ENCODE results near the gene MAD1L1.

The MAD1L1 gene

DNA sequence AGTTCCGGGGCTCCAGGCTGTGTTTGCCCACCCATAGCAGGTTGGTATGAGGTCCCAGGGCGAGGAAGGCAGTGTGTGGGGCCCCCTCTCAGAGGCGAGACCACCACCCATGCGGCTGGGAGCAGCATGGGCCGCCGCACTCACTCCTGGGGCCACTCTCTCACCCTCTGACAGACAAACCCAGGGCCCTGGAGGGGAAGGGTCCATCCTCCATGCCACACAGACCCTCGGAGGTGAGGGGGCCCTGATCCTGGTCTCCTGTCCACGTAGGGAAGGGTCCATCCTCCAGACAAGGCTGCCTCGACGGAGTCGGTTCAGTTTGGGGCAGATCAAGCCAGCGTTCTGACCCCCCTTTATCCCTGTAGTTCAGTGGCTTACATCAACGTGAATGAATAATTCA, 331.9 kb downstream of the MAD1L1 start:
- FAIRE-seq, result no peak

GRCh38 chr7:1899951-1900762, 332.6 kb downstream of the MAD1L1 start:
- FAIRE-seq, result no peak

GRCh38 chr7:1899196-1899595, 333.5 kb downstream of the MAD1L1 start:
- no peak for FAIRE-seq

GRCh38 chr7:1898628-1899185, 334.0 kb downstream of the MAD1L1 start:
- FAIRE-seq, result no peak

DNA sequence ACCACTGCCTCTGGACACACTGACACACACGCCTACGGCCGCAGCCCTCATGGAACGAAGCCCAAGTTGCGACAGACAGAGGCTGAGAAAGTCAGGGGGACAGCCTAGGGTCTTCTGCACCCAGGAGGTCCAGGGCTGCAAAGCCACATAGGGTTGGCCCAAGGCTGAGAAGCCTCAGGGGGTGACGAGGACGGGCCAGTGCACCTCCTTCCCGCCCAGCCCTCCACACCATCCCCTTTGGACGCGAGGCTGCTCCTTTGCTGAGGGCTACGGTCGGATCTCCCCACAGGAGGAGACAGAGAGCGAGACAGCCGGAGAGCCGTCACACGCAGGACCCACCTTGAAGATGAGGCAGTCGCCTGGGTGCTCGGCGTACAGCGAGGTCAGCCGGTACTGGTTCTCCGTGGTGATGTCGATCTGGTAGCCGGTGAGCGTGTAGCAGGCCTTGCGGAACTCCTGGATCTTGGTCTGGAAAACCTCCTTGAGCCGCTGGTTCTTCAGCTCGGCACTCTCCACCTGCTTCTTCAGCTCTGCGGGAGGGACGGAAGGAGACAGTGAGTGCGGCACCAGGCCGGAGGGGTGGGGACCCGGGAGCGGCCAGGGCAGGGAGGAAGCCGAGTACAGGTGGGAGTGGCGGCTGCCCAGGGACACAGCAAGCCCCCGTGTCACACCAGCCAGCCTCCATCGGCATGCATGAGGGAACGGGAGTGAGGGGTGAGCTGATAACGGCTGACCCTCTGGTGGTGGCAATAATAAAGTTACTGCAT, 334.7 kb downstream of the MAD1L1 start:
- no peak for FAIRE-seq

DNA sequence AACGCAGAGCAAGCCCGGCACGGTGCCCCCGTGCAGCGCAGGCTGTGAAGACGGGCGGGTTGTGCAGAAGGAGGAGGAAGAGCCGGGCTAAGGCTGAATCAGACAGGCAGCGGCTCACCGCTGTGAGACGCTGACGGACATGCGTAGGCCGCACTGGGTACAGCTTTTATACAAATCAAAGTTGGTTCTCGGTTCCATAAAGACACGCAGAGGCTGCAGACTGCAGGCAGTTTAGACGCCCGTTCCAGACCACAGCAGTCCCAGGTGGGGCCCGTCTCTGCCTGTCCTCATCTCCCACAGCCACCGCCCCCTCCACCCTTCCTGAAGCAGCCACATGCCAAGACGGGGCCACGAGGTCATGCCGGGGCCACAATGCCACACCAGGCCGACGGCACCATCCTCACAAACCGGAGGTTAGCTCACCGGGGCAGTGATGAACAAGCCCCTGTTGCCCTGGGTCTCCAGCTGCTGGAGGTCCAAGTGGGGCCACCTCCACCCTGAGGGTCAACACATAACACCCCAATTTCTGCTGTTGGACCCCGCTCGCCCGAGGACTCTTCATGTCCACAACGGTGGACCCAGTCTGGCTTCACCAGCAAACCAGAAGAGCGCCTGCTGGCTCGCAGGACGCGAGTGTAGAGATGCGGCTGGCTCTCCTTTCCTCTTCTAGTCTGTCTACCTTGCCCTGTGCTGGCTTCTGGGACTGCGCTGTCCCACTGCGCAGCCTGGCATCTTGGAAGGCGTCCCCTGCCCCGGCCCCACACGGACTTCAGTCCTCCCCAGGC, 335.5 kb downstream of the MAD1L1 start:
- no peak for FAIRE-seq

- no peak for FAIRE-seq
Observed at GRCh38 chr7:1895664-1896515, 336.9 kb downstream of the MAD1L1 start.

- no peak for FAIRE-seq
Observed at GRCh38 chr7:1894906-1895663, 337.7 kb downstream of the MAD1L1 start.

GRCh38 chr7:1894313-1894900, 338.3 kb downstream of the MAD1L1 start:
- no peak for FAIRE-seq

DNA sequence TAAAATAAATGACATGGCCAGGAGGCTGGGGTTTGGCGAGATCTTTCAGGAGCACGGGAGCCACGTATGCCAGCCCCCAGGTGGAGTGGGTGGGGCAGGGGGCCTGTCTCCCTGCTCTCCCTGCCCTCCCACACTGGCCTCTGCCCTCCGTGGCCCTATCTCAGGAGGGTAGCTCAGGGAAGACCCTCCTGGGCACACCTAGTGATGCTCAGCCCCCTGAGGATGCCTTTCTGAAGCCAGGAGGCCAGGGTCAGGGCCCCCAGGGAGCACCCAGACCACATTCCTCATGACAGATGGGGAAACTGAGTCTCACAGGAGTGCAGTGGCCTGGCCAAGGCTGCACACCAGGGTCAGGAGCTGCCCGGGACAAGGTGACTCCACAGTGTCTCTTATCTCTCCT, 339.3 kb downstream of the MAD1L1 start:
- no peak for FAIRE-seq

DNA sequence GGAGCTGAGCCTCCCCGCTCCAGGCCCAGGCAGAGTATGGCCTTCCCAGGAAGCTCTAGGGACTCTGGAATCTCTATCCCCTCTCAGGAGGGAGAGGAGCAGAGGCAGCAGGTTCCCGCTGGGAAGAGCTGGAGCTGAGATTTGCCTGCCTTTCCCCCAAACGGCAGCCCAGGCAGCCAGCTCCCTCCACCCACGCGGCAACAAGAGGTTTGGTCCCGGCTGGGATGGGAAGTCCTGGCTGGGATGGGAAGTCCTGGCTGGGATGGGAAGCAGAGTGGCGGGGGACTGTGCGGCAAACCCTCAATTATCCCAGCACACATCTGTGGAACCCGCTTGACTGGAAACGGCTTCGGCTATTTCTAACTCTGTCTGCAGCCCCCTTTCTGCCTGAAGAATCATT, 339.7 kb downstream of the MAD1L1 start:
- FAIRE-seq, result no peak

DNA sequence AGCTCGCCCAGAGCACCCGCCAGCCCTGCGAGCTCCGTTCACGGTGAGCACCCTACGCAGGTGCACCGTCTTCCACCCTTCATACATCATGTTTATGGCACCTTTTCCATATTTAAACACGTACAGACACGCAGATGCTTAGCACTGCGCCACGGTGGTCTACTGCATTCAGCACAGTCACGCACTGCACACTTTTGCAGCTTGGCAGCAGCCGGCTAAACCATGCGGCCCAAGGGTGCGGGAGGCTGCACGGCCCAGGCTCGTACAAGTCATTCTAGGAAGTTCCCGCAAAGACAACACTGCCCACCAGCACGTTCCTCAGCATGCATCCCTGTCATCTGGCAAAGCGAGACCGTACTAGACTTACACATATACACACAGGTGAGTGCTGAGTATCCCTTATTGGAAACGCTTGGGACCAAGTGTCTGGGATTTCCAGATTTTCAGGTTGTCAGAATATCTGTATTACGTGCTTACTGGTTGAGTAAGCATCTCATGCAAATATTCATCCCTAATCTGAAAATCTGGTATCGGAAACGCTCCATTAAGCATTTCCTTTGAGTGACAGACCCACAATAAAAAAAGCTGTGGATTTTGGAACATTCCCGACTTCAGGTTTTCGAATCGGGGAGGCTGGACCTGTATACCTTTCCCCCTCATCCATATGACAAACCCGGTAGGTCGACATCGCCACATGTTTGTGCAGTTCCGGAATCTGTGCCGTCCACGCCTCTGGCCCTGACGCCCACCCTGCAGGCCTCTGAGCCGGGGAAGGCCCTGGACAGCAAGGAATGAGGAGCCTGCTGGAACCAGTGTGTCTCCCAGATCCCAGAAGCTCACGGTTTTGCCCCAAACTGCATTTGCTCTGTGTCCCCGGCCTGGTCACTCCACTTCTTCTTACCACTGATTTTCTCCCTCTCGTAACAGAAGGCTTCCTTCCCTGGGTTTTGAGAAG, 340.5 kb downstream of the MAD1L1 start:
- no peak for FAIRE-seq

DNA sequence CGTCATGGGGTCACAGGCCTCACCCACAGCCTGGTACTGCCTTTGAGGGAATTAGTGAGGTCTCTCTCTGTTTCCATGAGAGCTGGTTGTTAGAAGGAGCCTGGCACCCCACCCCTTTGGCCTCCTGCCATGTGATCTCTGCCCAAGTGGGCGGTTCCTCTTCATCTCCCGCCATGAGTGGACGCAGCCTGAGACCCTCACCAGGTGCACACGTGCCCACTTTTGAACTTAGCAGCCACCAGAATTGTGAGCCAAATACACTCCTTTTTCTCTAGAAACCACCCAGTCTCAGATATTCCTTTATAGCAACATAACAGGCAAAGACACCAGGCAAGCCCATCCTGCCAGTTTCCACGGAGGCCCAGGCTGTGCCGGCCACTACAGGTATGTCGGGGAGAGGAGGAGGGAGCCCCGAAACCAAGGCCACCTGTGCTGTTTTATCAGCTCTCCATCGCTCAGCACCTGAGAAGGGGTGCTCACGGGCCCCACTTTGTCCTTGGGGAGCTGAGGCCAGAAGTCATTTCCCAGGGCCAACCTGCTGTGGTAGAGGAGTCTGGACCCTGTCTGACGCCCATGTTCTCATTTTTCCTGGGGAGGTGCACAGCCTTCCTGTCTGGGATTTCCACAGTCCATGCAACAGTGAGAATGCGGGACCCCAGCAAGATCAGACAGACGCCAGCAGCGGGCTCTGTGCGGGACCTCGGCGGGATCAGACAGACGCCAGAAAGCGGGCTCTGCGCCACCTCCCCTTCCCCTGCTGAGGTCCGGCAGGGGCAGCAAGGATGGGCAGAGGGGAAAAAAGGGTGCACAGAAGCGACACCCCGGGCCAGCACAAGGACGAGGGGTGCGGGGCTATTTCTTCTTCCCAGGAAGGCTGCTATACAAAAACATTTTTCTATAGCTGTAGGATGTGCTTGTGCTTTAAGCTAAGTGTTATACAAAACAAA, 342.2 kb downstream of the MAD1L1 start:
- FAIRE-seq, result no peak

GRCh38 chr7:1889556-1890181, 343.1 kb downstream of the MAD1L1 start:
- no peak for FAIRE-seq

- FAIRE-seq, result no peak
Observed at GRCh38 chr7:1889091-1889490, 343.7 kb downstream of the MAD1L1 start.

- FAIRE-seq, result no peak
Observed at GRCh38 chr7:1888425-1888824, 344.3 kb downstream of the MAD1L1 start.

- no peak for FAIRE-seq
Observed at GRCh38 chr7:1887251-1887650, 345.5 kb downstream of the MAD1L1 start.

Measured in TTC549 (cell line).